ENCODE data around the gene SCAMP4.

Gene SCAMP4

DNA sequence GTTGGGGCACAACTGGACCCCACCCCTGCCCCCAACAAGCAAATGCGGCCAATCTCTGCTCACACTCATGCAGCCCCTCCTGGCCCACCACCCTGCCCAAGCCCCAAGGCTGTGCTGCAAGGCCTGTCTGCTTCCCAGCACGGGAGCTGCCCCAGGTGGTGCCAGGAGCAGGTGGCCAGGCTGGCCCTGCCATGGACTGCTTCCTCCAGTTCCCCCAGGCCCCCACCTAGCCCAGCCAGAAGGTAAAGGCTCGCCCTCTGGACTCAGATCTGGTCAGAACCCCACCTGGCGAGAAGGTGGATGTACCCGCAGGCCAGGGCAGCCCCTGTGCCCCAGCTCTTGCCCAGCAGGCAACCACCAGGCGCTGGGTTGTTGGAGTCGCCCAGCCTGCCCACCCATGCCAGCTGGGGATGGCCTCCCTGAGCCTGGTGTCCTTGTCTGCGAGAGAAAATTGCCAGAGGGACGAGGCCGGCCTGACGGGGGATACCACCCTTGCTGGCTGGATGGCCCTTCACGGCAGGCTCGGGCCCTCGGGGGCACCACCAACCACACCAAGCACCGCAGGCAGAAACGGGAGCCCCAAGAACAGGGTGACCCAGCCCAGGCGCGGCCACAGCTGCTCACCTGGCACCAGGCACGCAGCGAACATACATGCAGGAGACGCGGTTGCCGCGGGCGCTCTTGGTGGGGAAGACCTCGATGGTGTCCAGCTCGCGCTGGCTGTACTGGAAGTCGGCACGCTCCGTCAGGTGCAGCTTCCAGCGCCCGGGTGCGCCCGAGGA lies 24.4 kb upstream of the SCAMP4 start:
- TF ChIP-seq CTCF (IDR thresholded peaks at IDR 0.05): no peak

GRCh38 chr19:1882089-1882785 lies 23.0 kb upstream of the SCAMP4 start:
- TF ChIP-seq CTCF (IDR thresholded peaks at IDR 0.05): no peak

GRCh38 chr19:1882786-1883692 lies 22.2 kb upstream of the SCAMP4 start:
- TF ChIP-seq CTCF (IDR thresholded peaks at IDR 0.05): no peak

DNA sequence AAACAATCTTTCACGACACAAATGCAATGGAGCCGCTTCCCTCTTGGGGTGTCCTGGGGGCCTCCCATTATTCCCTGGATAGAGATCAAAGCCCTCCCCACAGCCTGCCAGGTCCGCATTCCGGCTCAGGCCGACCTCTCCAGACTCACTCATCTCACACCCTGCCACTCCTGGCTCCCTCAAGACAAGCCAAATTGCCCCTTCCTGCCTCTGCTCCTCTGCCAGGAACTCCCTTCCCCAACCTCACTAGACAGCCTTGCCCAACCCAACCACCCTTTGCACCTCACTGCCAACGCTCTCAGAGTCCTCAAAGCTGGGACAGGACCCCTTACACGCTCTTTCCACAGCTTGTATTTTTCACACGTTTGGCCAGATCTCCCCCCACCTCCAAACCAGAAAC lies 21.4 kb upstream of the SCAMP4 start:
- no peak for TF ChIP-seq CTCF (IDR thresholded peaks at IDR 0.05)

DNA sequence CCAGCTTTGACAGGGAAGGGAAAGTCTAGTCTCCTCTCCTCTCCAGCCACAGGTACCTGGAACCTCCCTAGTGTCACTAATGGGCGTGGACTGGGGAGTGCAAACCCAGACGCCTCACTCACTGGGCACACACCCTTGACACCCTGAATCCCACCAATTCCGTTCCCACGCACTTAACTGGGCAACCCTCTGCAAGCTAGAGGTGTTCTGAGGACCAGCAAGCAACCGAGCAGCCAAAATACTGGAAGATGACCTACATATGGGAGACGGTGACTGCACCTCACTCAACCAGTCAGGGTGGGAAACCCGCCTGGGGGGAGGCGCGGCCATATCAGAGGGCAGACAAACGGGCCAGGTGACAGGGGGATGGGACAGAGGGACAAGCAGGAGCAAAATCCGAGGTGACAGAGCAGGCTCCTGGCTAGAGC lies 20.9 kb upstream of the SCAMP4 start:
- no peak for TF ChIP-seq CTCF (IDR thresholded peaks at IDR 0.05)

DNA sequence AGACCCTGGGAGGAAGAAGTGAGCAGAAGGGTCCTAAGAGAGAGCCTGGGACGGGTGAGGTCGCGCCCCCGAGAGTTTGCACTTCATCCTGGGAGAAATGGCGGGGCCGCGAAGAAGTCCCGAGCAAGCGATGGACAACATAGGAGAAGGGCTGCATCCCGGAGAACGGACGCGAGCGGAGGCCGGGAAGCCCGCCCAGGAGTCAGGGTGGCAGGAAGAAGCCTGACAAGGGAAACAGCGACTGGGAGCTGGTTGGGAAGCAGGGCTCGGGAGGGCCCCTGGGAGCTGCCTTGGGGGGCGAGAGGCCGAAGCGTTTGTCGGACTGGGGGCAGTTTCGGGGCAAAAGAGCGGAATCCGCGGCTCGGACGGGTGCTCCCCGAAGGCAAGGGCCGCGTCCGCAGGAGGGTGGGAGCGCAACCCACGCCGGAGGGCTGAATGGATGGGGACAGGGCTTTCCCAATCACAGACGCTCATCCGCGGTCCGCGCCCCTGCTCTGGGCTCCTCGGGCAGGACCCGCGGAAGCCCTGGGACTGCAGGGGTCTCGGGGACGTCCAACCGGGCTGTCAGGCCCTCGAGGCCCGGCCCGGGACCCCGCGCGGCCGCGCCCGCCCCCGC lies 20.4 kb upstream of the SCAMP4 start:
- TF ChIP-seq CTCF (IDR thresholded peaks at IDR 0.05): no peak

All from LNCAP (cell line).